HL-60 (cell line): ENCODE results near the gene LGI1.

Source experiments
- POLR2AphosphoS5 ChIP-seq: IDR thresholded peaks from 2 replicates; pipeline ENCODE4 v1.6.1; 2012; ENCODE audit warnings: low read depth
- TF ChIP-seq, protein P1 (sequence below): IDR thresholded peaks from one replicate; pipeline ENCODE4 v1.5.1; 2011; ENCODE audit warnings: low read length, control low read depth, inconsistent platforms; ENCODE audit not compliant: insufficient read depth

DNA sequence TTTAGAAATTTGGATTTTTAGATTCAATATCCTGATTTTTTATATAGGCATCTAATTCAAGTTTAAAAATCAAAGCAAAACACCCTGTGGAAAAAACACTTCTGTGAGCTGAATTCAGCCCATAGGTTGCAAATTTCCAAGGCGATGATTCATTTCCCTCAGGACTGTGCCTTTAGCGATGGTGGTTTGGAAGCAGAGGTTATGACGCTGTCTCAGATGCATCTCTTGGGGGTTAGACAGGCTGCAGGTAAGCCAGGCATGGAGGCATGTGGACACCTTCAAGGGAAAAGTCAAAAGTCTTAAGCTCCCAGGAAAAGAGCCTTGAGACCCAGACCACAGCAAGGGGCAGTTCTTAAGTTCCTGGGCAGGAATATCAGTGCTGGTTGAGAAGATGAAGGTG is 45.8 kb upstream of the LGI1 start:
- TF ChIP-seq, protein P1, sequence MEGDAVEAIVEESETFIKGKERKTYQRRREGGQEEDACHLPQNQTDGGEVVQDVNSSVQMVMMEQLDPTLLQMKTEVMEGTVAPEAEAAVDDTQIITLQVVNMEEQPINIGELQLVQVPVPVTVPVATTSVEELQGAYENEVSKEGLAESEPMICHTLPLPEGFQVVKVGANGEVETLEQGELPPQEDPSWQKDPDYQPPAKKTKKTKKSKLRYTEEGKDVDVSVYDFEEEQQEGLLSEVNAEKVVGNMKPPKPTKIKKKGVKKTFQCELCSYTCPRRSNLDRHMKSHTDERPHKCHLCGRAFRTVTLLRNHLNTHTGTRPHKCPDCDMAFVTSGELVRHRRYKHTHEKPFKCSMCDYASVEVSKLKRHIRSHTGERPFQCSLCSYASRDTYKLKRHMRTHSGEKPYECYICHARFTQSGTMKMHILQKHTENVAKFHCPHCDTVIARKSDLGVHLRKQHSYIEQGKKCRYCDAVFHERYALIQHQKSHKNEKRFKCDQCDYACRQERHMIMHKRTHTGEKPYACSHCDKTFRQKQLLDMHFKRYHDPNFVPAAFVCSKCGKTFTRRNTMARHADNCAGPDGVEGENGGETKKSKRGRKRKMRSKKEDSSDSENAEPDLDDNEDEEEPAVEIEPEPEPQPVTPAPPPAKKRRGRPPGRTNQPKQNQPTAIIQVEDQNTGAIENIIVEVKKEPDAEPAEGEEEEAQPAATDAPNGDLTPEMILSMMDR: no peak
- no peak for TF ChIP-seq POLR2AphosphoS5
